ENCODE data around the gene SYT12. TPM values are rescaled to one million over a fixed set of nuclear protein-coding genes. Genes with fewer than 3 reads are reported as not detected.

The SYT12 gene
- total and polyA plus RNA-seq, 2 donors (not counting 1 experiment from before 2014, with no cell fraction given), result not detected

GRCh38 chr11:66973956-66974580, 48.9 kb upstream of the SYT12 start:
- no peaks in the 10 kb centered on the region for H3K4me1 Mint-ChIP-seq
- no peaks in the 10 kb centered on the region for H3K36me3 ChIP-seq (replicated peaks in 1 of 2; ENCODE audit: control extremely low read depth in 1 of 2, control insufficient read depth in 1 of 2, extremely low read depth in 1 of 2, insufficient read depth in 2 of 2, low read length in 1 of 2)
- no peak for TF ChIP-seq CTCF (IDR thresholded peaks at IDR 0.05)
- TF ChIP-seq EZH2 (IDR thresholded peaks at IDR 0.05; ENCODE audit: borderline replicate concordance, insufficient read depth, low read depth, low read length, poor library complexity, severe bottlenecking), result no peak
- H3K9ac ChIP-seq (ENCODE audit: low read length), result no peak overlapping the region
- no peak overlapping the region for H3K4me3 ChIP-seq (ENCODE audit: control extremely low read depth in 1 of 5, extremely low read depth in 1 of 5, insufficient read depth in 1 of 5, low read depth in 2 of 5, low read length in 4 of 5)
- H3K4me2 ChIP-seq (replicated peaks; ENCODE audit: low read depth, low read length, poor library complexity, severe bottlenecking), result no peak overlapping the region
- POLR2A ChIA-PET, result no interaction called here
- H4K20me1 ChIP-seq (ENCODE audit: control insufficient read depth, insufficient read depth, low read length, poor library complexity, severe bottlenecking), result no peaks in the 10 kb centered on the region
- CTCF ChIA-PET, result no interaction called here
- no peak overlapping the region for H2AFZ ChIP-seq (ENCODE audit: insufficient read depth, low read depth, low read length, poor library complexity, severe bottlenecking)
- no peaks in the 10 kb centered on the region for H3K9me3 Mint-ChIP-seq (ENCODE audit: insufficient read depth)
- DNase-seq (no peak), ATAC-seq (ENCODE audit: low read depth) (no peak)
- 75% methylated on average over 4 of the region's 8 CpGs for WGBS (ENCODE audit: insufficient coverage)
- no peaks in the 10 kb centered on the region for H3K79me2 ChIP-seq (ENCODE audit: control insufficient read depth, insufficient read depth, low read length)
- H3K27ac Mint-ChIP-seq, result no peak overlapping the region
- no peak overlapping the region for H3K4me3 Mint-ChIP-seq
- H3K27me3 ChIP-seq (replicated peaks in 1 of 4; ENCODE audit: control extremely low read depth in 1 of 4, control insufficient read depth in 3 of 4, insufficient read depth in 4 of 4, low read length in 3 of 4), result peaks cover 0 to 10% (median 3%) of the 10 kb centered on the region in 4 experiments
- H3K27ac ChIP-seq (ENCODE audit: low read length in 2 of 2), result no peak overlapping the region
- intact Hi-C loops (cut with micrococcal nuclease), result no loop called here
- H3K4me1 ChIP-seq (ENCODE audit: control insufficient read depth in 2 of 2, insufficient read depth in 2 of 2, low read length in 2 of 2), result no peaks in the 10 kb centered on the region
- H3K9me3 ChIP-seq (ENCODE audit: control extremely low read depth in 1 of 3, control insufficient read depth in 2 of 3, insufficient read depth in 1 of 3, low read length in 2 of 3), result peaks cover 0 to 35% (median 9%) of the 10 kb centered on the region in 3 donors
- peaks cover 25% of the 10 kb centered on the region for H3K27me3 Mint-ChIP-seq

- no peak for ATAC-seq (ENCODE audit: low read depth)
- Histone ChIP-seq H3K9ac (ENCODE audit: low read length) (no peak within 1 kb of the TSS), H3K27ac (ENCODE audit: low read length in 2 of 2) (no peak within 1 kb of the TSS), H3K27me3 (replicated peaks in 1 of 4; ENCODE audit: control extremely low read depth in 1 of 4, control insufficient read depth in 3 of 4, insufficient read depth in 4 of 4, low read length in 3 of 4) (peaks cover 0 to 10% (median 3%) of the 10 kb centered on the region in 4 experiments), H2AFZ (ENCODE audit: insufficient read depth, low read depth, low read length, poor library complexity, severe bottlenecking) (no peak within 1 kb of the TSS), H3K79me2 (ENCODE audit: control insufficient read depth, insufficient read depth, low read length) (no peaks in the 10 kb centered on the region), H3K4me3 (ENCODE audit: control extremely low read depth in 1 of 5, extremely low read depth in 1 of 5, insufficient read depth in 1 of 5, low read depth in 2 of 5, low read length in 4 of 5) (no peak within 1 kb of the TSS), H3K4me2 (replicated peaks; ENCODE audit: low read depth, low read length, poor library complexity, severe bottlenecking) (no peak within 1 kb of the TSS), H3K4me1 (ENCODE audit: control insufficient read depth in 2 of 2, insufficient read depth in 2 of 2, low read length in 2 of 2) (no peaks in the 10 kb centered on the region), H3K9me3 (ENCODE audit: control extremely low read depth in 1 of 3, control insufficient read depth in 2 of 3, insufficient read depth in 1 of 3, low read length in 2 of 3) (peaks cover 0 to 39% (median 9%) of the 10 kb centered on the region in 3 donors), H3K36me3 (replicated peaks in 1 of 2; ENCODE audit: control extremely low read depth in 1 of 2, control insufficient read depth in 1 of 2, extremely low read depth in 1 of 2, insufficient read depth in 2 of 2, low read length in 1 of 2) (no peaks in the 10 kb centered on the region), H4K20me1 (ENCODE audit: control insufficient read depth, insufficient read depth, low read length, poor library complexity, severe bottlenecking) (no peaks in the 10 kb centered on the region)
- DNase-seq, result no peak
- 92% methylated on average over 8 of the region's 10 CpGs for WGBS (ENCODE audit: insufficient coverage)
- no peak within 1 kb of the TSS for H3K27ac Mint-ChIP-seq
- no peak within 1 kb of the TSS for H3K4me3 Mint-ChIP-seq
- H3K4me1 Mint-ChIP-seq, result no peaks in the 10 kb centered on the region
- TF ChIP-seq EZH2 (IDR thresholded peaks at IDR 0.05; ENCODE audit: borderline replicate concordance, insufficient read depth, low read depth, low read length, poor library complexity, severe bottlenecking), result no peak
- TF ChIP-seq CTCF (IDR thresholded peaks at IDR 0.05), result no peak
- CTCF ChIA-PET, result interaction anchor here (1.5 kb wide), 1 partner anchor 279 kb away, joined by 4 read pairs; no protein-coding TSS in a partner anchor
- H3K9me3 Mint-ChIP-seq (ENCODE audit: insufficient read depth), result peaks cover 2% of the 10 kb centered on the region
- POLR2A ChIA-PET, result no interaction called here
- intact Hi-C loops (cut with micrococcal nuclease), result no loop called here
- peaks cover 25% of the 10 kb centered on the region for H3K27me3 Mint-ChIP-seq
Measured at GRCh38 chr11:66974724-66975404, 48.1 kb upstream of the SYT12 start, which contains the start of gene C11orf86. C11orf86 (plus strand) TSS chr11:66975304; CDS start chr11:66975363, 59 bp downstream.

Data from B cell (primary cell).